Measurements from ENCODE around the gene PTPN18.

- TF ChIP-seq CTCF (IDR thresholded peaks at IDR 0.05) (no peak), POLR2A (IDR thresholded peaks at IDR 0.05) (no peak), POLR2AphosphoS5 (IDR thresholded peaks at IDR 0.05) (no peak)
These were observed 15.8 kb downstream of the PTPN18 start for GRCh38 chr2:130371723-130372054.
